H4 (cell line): ENCODE data around the gene MAPKAP1. TPM values are rescaled to one million over a fixed set of nuclear protein-coding genes. Genes with fewer than 3 reads are reported as not detected.

Source experiments
- DNase-seq: peaks from one replicate; pipeline ENCODE4 v3.0.0-alpha.2; 2015; ENCODE audit warnings: low spot score
- total RNA-seq: library from RNA; depleted of rRNA; stranded (reverse); fragments of >200 nt; shearing (Covaris generic); gene quantifications from 2 replicates; pipeline ENCODE4 v1.2.3, GENCODE V29; 2014

The MAPKAP1 gene
- total RNA-seq, 1 experiment from 2014 or later: 84.3 TPM

GRCh38 chr9:125644819-125645507 lies 62.0 kb downstream of the MAPKAP1 start:
- no peak for DNase-seq

DNA sequence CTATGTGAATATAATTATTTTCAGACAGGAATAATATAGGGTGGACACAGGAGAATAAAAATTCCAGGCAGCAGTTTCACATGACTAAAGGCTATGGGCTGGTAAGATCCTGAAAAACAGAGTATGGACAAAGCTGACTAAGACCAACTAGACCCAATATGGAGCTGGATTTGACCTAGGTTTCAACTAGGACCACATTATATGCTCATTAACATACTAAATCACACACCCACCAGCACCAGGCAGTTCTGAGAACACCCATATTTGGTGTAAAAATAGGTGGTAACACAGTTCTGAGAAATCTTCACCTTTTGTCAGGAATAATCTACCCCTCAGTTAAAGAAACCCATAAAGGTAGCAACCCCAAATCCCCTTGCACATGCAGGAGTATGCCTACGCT lies 64.7 kb downstream of the MAPKAP1 start:
- no peak for DNase-seq

GRCh38 chr9:125639057-125639456 lies 68.0 kb downstream of the MAPKAP1 start:
- DNase-seq: no peak

- DNase-seq: no peak
Measured at GRCh38 chr9:125638239-125639045, 68.6 kb downstream of the MAPKAP1 start.

DNA sequence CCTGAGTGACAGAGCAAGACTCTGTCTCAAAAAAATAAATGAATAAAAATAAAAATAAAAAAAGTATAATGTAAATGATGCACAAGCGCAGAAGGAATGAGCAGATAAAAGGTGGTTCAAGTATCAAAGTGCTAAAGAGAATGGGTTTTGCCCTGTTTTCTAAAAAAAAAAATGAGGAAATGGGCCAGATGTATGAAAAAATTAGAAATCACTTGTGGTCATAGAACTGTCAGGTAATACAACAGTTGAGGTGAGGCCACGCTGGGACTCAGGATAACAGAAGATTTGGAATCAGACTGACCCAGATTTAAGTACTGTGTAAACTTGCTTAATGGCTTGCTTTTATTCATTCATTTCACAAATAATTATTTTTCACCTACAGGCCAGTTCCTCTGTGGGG lies 69.8 kb downstream of the MAPKAP1 start:
- no peak for DNase-seq

DNA sequence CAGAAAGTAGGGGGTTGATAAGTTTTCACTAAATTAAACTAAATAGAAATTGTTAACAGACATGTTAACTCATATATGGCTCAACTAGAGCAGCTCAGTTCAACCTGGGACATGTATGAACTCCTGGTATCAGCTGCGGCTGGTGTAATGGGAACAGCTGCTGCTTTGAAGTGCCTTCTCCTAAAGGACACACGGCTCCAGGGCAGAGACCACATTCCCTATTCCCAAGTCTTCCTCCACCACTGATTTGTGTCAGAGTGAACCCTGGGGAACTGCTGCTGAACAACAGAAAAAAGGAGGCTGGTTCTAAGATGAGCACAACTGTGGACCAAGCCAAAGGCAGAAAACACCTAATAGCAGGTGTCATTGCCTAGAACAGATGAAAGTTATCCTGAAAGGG lies 71.1 kb downstream of the MAPKAP1 start:
- DNase-seq: no peak

- DNase-seq: no peak
Measured at GRCh38 chr9:125634040-125634717, 72.8 kb downstream of the MAPKAP1 start.

GRCh38 chr9:125633116-125633745 lies 73.8 kb downstream of the MAPKAP1 start:
- DNase-seq: no peak

GRCh38 chr9:125632321-125633115 lies 74.5 kb downstream of the MAPKAP1 start:
- DNase-seq: no peak

- DNase-seq: peak; percentile 32
Measured at GRCh38 chr9:125631391-125632085, 75.5 kb downstream of the MAPKAP1 start.

DNA sequence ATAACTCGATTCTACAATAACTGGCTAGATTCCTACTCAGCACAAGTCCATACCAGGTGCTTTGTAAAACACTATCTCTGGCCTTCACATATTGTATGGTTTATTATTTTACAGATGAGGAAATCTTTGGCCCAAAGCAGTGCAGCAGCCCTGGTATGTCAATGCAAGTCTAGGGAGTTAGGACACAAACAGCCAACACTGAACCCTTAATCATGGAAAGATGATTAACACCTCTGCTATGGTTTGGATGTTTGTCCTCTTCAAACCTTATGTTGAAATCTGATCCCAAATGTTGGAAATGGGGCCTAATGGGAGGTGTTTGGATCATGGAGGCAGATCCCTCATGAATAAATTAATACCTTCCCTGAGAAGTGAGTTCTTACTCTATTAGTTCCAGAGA lies 76.6 kb downstream of the MAPKAP1 start:
- DNase-seq: no peak

GRCh38 chr9:125629446-125629845 lies 77.6 kb downstream of the MAPKAP1 start:
- no peak for DNase-seq

- DNase-seq: peak; percentile 64
Measured at GRCh38 chr9:125626187-125626586, 80.8 kb downstream of the MAPKAP1 start.

DNA sequence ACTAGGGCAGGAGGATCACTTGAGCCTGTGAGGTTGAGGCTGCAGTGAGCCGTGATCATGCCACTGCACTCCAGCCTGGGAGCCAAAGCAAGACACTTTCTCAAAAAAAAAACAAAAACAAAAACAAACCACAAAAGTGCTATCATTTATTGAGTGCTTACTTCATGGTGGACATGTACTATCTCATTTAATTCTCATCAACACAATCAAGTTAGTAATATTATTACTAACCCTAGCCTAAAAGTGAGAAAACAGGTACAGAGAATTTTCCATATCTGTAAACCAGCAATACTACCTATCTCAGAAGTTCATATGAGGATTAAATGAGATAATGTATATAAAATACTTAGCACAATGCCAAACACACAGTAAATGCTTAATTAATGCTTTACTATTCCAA lies 85.8 kb downstream of the MAPKAP1 start:
- no peak for DNase-seq

- no peak for DNase-seq
Measured at GRCh38 chr9:125620216-125620615, 86.8 kb downstream of the MAPKAP1 start.

DNA sequence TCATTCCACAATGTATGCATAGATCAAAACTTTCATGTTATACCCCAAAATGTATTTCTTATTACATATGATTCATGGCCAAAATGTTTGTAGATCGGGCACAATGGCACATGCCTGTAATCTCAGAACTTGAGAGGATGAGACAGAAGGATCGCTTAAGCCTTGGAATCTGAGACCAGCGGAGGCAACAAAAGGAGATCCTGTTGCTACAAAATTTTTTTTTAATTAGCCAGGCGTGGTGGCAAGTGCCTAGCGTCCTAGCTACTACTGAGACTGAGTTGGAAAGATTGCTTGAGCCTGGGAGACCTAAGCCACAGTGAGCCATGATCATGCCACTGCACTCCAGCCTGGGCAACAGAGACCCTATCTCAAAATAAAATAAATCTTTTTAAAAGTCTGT lies 89.9 kb downstream of the MAPKAP1 start:
- no peak for DNase-seq

DNA sequence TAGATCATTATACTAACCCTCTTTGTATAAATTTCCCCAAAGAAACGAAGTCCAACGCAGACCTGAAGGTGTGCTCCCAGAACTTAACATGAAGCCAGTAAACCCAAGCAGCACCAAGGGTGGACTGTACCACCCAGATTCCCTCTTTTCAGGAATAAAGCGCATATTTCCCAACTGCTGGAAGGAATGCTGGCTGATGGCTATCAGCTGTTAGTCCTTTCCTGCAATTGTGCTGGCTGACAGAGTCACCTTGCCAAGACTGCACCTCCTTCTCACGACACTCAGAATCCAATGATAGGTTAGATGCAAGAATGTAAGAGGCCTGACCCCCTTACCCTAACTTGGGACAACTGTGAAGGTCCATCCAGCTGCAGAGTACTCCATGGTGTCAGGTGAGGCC lies 93.9 kb downstream of the MAPKAP1 start:
- DNase-seq: no peak

- no peak for DNase-seq
Measured at GRCh38 chr9:125612616-125613015, 94.4 kb downstream of the MAPKAP1 start.

DNA sequence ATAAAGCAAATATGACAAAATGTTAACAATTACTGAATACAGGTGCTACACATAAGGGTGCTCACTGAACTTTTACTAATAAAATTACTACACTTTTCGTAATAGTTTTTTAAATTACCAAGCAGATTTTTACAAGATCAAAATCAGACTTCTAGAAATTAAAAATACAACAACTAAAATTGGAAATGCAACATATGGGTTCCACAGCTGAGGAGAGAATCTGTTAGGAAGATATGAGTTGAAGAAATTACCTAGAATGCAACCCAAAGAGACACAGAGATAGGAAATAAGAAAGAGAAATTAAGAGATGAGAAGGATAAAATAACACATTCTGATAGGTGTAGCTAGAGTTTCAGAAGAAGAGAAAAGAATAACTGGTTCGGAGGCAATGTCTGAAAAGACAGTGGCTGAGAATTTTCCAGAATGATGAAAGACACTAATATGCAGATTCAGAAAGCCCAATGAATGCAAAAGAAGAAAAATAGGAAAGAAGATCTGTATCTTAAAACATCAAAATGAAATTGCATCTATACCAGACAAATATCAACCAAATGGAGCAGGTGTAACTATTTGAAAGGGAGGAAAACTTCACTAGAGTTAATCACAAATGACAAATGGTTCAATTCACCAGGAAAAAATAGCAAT lies 95.8 kb downstream of the MAPKAP1 start:
- no peak for DNase-seq

DNA sequence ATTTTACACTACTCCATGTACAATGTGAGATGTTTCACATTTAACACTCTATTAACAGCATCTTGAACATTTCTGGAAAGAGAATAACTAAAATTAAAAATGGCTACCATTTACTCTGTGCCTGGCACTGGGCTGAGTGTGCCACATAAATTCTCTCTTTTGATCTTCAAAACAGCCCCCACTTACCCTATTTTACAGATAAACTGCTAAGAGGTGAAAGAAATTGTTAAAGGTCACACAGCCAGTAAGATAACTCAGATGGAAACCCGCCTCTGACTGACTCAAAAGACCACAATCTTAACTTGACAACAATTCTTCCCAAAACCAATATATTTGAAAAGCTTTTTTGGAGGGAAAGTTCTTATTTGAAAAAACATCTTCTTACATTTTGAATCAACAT lies 97.3 kb downstream of the MAPKAP1 start:
- DNase-seq: no peak
